ENCODE data around the gene BEX1.
"Not testable (repeated sequence)": the region's sequence is repeated elsewhere in the genome, so short reads cannot be mapped to it uniquely, and the experiment has no call there.

DNA sequence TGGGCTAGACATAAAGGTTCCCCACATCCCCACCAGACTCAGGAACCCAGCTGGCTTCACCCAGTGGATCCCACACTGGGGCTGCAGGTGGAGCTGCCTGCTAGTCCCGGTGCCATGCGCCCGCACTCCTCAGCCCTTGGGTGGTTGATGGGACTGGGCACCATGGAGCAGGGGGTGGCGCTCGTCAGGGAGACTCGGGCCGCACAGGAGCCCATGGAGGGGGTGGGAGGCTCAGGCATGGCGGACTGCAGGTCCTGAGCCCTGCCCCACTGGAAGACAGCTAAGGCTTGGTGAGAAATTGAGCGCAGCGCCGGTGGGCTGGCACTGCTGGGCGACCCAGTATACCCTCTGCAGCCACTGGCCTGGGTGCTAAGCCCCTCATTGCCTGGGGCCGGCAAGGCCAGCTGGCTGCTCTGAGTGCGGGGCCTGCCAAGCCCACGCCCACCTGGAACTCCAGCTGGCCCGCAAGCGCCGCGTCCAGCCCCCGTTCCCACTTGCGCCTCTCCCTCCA lies 43.3 kb upstream of the BEX1 start:
- TF ChIP-seq, protein P1, sequence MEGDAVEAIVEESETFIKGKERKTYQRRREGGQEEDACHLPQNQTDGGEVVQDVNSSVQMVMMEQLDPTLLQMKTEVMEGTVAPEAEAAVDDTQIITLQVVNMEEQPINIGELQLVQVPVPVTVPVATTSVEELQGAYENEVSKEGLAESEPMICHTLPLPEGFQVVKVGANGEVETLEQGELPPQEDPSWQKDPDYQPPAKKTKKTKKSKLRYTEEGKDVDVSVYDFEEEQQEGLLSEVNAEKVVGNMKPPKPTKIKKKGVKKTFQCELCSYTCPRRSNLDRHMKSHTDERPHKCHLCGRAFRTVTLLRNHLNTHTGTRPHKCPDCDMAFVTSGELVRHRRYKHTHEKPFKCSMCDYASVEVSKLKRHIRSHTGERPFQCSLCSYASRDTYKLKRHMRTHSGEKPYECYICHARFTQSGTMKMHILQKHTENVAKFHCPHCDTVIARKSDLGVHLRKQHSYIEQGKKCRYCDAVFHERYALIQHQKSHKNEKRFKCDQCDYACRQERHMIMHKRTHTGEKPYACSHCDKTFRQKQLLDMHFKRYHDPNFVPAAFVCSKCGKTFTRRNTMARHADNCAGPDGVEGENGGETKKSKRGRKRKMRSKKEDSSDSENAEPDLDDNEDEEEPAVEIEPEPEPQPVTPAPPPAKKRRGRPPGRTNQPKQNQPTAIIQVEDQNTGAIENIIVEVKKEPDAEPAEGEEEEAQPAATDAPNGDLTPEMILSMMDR (IDR thresholded peaks at IDR 0.05): not testable (repeated sequence)
- TF ChIP-seq POLR2A (IDR thresholded peaks at IDR 0.05): not testable (repeated sequence)
